Mesothelial cell of epicardium (in vitro differentiated cells): ENCODE results near the gene MAB21L4. TPM values are rescaled to one million over a fixed set of nuclear protein-coding genes. Genes with fewer than 3 reads are reported as not detected.

Experiments used
- DNase-seq, 2 experiments: peaks; one replicate each; pipeline ENCODE4 v3.0.0; 2021; ENCODE audit warnings: low spot score in 2 of 2; ENCODE audit not compliant: unreplicated experiment in 2 of 2
- H3K27ac Mint-ChIP-seq: 2 replicates; pipeline ENCODE4 v1.8.0; 2021; ENCODE audit warnings: mixed read lengths
- H3K27me3 Mint-ChIP-seq: 2 replicates; pipeline ENCODE4 v1.8.0; 2021; ENCODE audit warnings: low read depth, mixed read lengths
- H3K36me3 Mint-ChIP-seq: 2 replicates; pipeline ENCODE4 v1.8.0; 2021; ENCODE audit warnings: mixed read lengths
- H3K4me1 Mint-ChIP-seq: 2 replicates; pipeline ENCODE4 v1.8.0; 2021; ENCODE audit warnings: mixed read lengths
- H3K4me3 Mint-ChIP-seq: 2 replicates; pipeline ENCODE4 v1.8.0; 2021; ENCODE audit warnings: mild to moderate bottlenecking, moderate library complexity, mixed read lengths
- H3K9me3 Mint-ChIP-seq: 2 replicates; pipeline ENCODE4 v1.8.0; 2021; ENCODE audit warnings: mixed read lengths
- total RNA-seq: library from RNA; stranded (reverse); gene quantifications from 3 replicates; pipeline ENCODE4 v1.2.1, GENCODE V29; 2021
- TF ChIP-seq, protein P1 (sequence below): fragments of 200-600 bp; sonication (generic); IDR thresholded peaks from one replicate; pipeline ENCODE4 v1.5.0; 2021; ENCODE audit warnings: antibody characterized with exemption; ENCODE audit not compliant: unreplicated experiment

The MAB21L4 gene
- total RNA-seq, 1 donor from 2014 or later = 2.4 TPM

DNA sequence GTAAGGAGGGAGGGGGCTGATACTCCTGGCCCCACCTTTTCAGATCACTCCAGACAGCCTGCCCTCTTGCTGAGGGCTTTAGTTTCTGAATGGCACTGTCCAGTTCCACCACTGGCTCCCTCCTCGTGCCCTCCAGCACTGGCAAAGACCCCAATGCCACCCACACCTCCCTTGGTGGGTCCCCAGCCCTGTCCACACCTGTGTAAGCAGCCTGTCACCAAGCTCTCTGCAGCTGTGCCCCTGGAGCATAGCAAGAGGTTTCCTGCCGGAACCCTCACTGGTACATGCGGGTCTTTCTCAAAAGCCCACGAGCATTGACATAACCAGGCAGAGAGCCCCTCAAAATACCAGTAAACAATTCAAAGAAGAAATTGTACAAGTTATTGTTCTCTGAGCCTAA, 58.3 kb downstream of the MAB21L4 start:
- no peak for DNase-seq
- H3K36me3 Mint-ChIP-seq = no peaks in the 10 kb centered on the region
- no peaks in the 10 kb centered on the region for H3K4me1 Mint-ChIP-seq
- H3K4me3 Mint-ChIP-seq = no peak overlapping the region
- no peaks in the 10 kb centered on the region for H3K9me3 Mint-ChIP-seq
- H3K27ac Mint-ChIP-seq = no peak overlapping the region
- TF ChIP-seq, protein P1, sequence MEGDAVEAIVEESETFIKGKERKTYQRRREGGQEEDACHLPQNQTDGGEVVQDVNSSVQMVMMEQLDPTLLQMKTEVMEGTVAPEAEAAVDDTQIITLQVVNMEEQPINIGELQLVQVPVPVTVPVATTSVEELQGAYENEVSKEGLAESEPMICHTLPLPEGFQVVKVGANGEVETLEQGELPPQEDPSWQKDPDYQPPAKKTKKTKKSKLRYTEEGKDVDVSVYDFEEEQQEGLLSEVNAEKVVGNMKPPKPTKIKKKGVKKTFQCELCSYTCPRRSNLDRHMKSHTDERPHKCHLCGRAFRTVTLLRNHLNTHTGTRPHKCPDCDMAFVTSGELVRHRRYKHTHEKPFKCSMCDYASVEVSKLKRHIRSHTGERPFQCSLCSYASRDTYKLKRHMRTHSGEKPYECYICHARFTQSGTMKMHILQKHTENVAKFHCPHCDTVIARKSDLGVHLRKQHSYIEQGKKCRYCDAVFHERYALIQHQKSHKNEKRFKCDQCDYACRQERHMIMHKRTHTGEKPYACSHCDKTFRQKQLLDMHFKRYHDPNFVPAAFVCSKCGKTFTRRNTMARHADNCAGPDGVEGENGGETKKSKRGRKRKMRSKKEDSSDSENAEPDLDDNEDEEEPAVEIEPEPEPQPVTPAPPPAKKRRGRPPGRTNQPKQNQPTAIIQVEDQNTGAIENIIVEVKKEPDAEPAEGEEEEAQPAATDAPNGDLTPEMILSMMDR = no peak
- H3K27me3 Mint-ChIP-seq = peaks cover 58% of the 10 kb centered on the region

DNA sequence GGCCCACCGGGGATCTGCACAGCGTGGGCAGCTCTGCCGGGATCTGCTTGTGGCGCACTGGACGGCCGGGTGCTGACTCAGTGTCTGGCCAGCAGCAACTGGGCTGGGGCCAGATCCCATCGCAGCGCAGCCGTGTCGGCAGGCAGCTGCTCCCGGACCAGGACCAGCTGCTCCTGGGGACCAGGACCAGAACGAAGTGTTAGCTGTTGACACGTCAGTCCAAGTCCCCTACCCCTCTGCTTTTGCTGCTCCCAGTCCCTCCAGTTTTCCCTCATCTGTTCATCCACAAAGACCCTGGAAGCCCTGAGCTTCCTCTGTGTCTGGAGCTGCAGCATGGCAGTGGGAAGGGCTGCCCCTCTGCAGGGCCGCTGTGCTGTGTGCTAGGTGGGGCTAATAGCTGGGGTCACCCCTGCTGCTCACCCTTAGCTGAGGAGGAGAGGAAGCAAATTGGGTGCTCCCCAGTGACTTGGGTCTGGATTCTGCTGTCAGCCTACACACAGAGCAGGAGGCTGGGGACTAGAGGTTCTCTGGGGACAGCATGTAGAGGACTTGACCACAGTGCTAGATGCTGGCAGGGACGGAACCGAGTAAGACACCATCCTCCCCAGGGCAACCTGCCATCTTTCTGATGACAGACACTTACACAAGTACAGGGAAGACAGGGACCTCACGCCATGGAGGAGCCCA, 59.0 kb downstream of the MAB21L4 start:
- TF ChIP-seq, protein P1 = no peak
- DNase-seq = no peak
- Mint-ChIP-seq H3K27ac (no peak overlapping the region), H3K4me3 (no peak overlapping the region), H3K27me3 (peaks cover 53% of the 10 kb centered on the region), H3K9me3 (no peaks in the 10 kb centered on the region), H3K4me1 (no peaks in the 10 kb centered on the region), H3K36me3 (no peaks in the 10 kb centered on the region)

Other genes with a start within 250 kb of the MAB21L4 start
- not detected in 3 replicates for gene AQP12B, start 213.3 kb downstream of the MAB21L4 start, total RNA-seq
- gene AQP12A, start 204.3 kb downstream of the MAB21L4 start, total RNA-seq = not detected in 3 replicates
- gene KIF1A, start 75.9 kb downstream of the MAB21L4 start, total RNA-seq = 46.2 to 49.5 TPM (median 48.9 TPM) in 3 replicates
- not detected in 3 replicates for gene AGXT, start 27.3 kb downstream of the MAB21L4 start, total RNA-seq
- gene CROCC2, start 10.2 kb upstream of the MAB21L4 start, total RNA-seq = 0.16 to 0.32 TPM (median 0.16 TPM) in 3 replicates
- gene SNED1, start 102.5 kb upstream of the MAB21L4 start, total RNA-seq = 7.1 to 10.5 TPM (median 9.4 TPM) in 3 replicates
- gene MTERF4, start 206.1 kb upstream of the MAB21L4 start, total RNA-seq = 47.9 to 55.9 TPM (median 53.7 TPM) in 3 replicates